GM23338 (cell line): Measurements from ENCODE around the gene C6orf136. TPM values are rescaled to one million over a fixed set of nuclear protein-coding genes. Genes with fewer than 3 reads are reported as not detected.
"Not testable (repeated sequence)": the region's sequence is repeated elsewhere in the genome, so short reads cannot be mapped to it uniquely, and the experiment has no call there.

Experiments used
- ATAC-seq: fragments of 200-7000 bp; cut with Tn5 transposase; 3 replicates; pipeline ENCODE4 v1.9.1; 2020
- DNase-seq: peaks from one replicate; pipeline ENCODE4 v3.0.0-alpha.2; 2015; ENCODE audit warnings: low spot score
- H2AFZ ChIP-seq: fragments of 200-600 bp; sonication (generic); 2 replicates; pipeline ENCODE4 v1.8.0; 2016; ENCODE audit warnings: antibody characterized with exemption, mild to moderate bottlenecking, moderate library complexity
- H3F3A ChIP-seq: fragments of 200-600 bp; sonication (generic); replicated peaks from 2 replicates; pipeline ENCODE4 v1.8.0; 2017; ENCODE audit warnings: antibody characterized with exemption, mixed run types, low read depth
- H3K27ac ChIP-seq: fragments of 200-600 bp; sonication (generic); 2 replicates; pipeline ENCODE4 v1.6.1; 2016; ENCODE audit warnings: low read depth
- H3K27me3 ChIP-seq: fragments of 200-600 bp; sonication (generic); 2 replicates; pipeline ENCODE4 v1.8.0; 2016; ENCODE audit warnings: mild to moderate bottlenecking, mixed run types, moderate library complexity; ENCODE audit not compliant: insufficient read depth
- H3K36me3 ChIP-seq: fragments of 200-600 bp; sonication (generic); 2 replicates; pipeline ENCODE4 v1.8.0; 2016; ENCODE audit warnings: mild to moderate bottlenecking; ENCODE audit not compliant: insufficient read depth
- H3K4me1 ChIP-seq: fragments of 200-600 bp; sonication (generic); 2 replicates; pipeline ENCODE4 v1.8.0; 2016; ENCODE audit warnings: mild to moderate bottlenecking, moderate library complexity; ENCODE audit not compliant: insufficient read depth
- H3K4me2 ChIP-seq: fragments of 200-600 bp; sonication (generic); 2 replicates; pipeline ENCODE4 v1.7.1; 2017; ENCODE audit warnings: mixed run types
- H3K4me3 ChIP-seq: fragments of 200-600 bp; sonication (generic); 2 replicates; pipeline ENCODE4 v1.6.1; 2016; ENCODE audit warnings: mixed run types
- H3K79me2 ChIP-seq: fragments of 200-600 bp; sonication (generic); replicated peaks from 2 replicates; pipeline ENCODE4 v1.8.0; 2017; ENCODE audit warnings: mild to moderate bottlenecking; ENCODE audit not compliant: insufficient read depth
- H3K9me2 ChIP-seq: fragments of 200-600 bp; sonication (generic); 2 replicates; pipeline ENCODE4 v1.8.0; 2017; ENCODE audit not compliant: insufficient read depth
- H4K20me1 ChIP-seq: fragments of 200-600 bp; sonication (generic); replicated peaks from 2 replicates; pipeline ENCODE4 v1.8.0; 2017; ENCODE audit warnings: mild to moderate bottlenecking; ENCODE audit not compliant: insufficient read depth
- H3K27ac Mint-ChIP-seq: 2 replicates; pipeline ENCODE4 v1.8.0; 2020; ENCODE audit warnings: inconsistent platforms, mild to moderate bottlenecking, moderate library complexity, mixed read lengths
- H3K27me3 Mint-ChIP-seq: 3 replicates; pipeline ENCODE4 v1.8.0; 2022; ENCODE audit warnings: low read depth, mild to moderate bottlenecking, moderate library complexity, mixed read lengths, inconsistent platforms; ENCODE audit not compliant: insufficient read depth, poor library complexity
- H3K36me3 Mint-ChIP-seq: 3 replicates; pipeline ENCODE4 v1.8.0; 2021; ENCODE audit warnings: low read depth, mild to moderate bottlenecking, inconsistent platforms, moderate library complexity, mixed read lengths
- H3K4me1 Mint-ChIP-seq: 3 replicates; pipeline ENCODE4 v1.8.0; 2020; ENCODE audit warnings: mild to moderate bottlenecking, inconsistent platforms, mixed read lengths
- H3K4me3 Mint-ChIP-seq: 3 replicates; pipeline ENCODE4 v1.8.0; 2021; ENCODE audit warnings: moderate library complexity, mild to moderate bottlenecking, inconsistent platforms, mixed read lengths
- H3K9me3 Mint-ChIP-seq: 3 replicates; pipeline ENCODE4 v1.8.0; 2020; ENCODE audit warnings: moderate library complexity, mild to moderate bottlenecking, inconsistent platforms, mixed read lengths
- CREB1 ChIP-seq: fragments of 250-450 bp; sonication (Bioruptor Pico); IDR thresholded peaks from 2 replicates; pipeline ENCODE4 v1.5.0; 2020; ENCODE audit warnings: low read depth, mild to moderate bottlenecking, moderate library complexity
- CTCF ChIP-seq, 2 experiments: fragments of 200-600 bp in 1 of 2; sonication (generic) in 1 of 2; conservative IDR thresholded peaks; 2 replicates each; pipeline versions ENCODE4 v1.5.1 to v1.6.1; 2016 to 2017; ENCODE audit warnings: antibody characterized with exemption in 2 of 2, low read depth in 2 of 2, mild to moderate bottlenecking in 2 of 2, moderate library complexity in 1 of 2
- EZH2 ChIP-seq: fragments of 200-600 bp; sonication (generic); IDR thresholded peaks from one replicate; pipeline ENCODE4 v1.8.0; 2017; ENCODE audit warnings: antibody characterized with exemption, mild to moderate bottlenecking, low read depth; ENCODE audit not compliant: unreplicated experiment
- JUNB ChIP-seq: IDR thresholded peaks from one replicate; pipeline ENCODE4 v1.6.1; 2016; ENCODE audit warnings: antibody characterized with exemption; ENCODE audit not compliant: unreplicated experiment
- NANOG ChIP-seq: IDR thresholded peaks from 2 replicates; pipeline ENCODE4 v1.6.1; 2016; ENCODE audit warnings: antibody characterized with exemption, borderline replicate concordance
- ZNF114 ChIP-seq: fragments of 250-450 bp; sonication (Bioruptor Pico); IDR thresholded peaks from 2 replicates; pipeline ENCODE4 v1.5.0; 2020; ENCODE audit warnings: mild to moderate bottlenecking, moderate library complexity
- ZNF331 ChIP-seq: fragments of 250-450 bp; sonication (Bioruptor Pico); IDR thresholded peaks from 2 replicates; pipeline ENCODE4 v1.5.0; 2020; ENCODE audit warnings: low read depth, mild to moderate bottlenecking, moderate library complexity
- polyA plus RNA-seq: library from polyadenylated mRNA; unstranded; fragments of >200 nt; fragmentation: Nextera tagmentation; extraction: Ambion mirVana; gene quantifications from 2 replicates; pipeline ENCODE4 v1.2.1, GENCODE V29; 2016
- total RNA-seq: library from RNA; depleted of rRNA; stranded (reverse); fragments of >200 nt; shearing (Covaris generic); gene quantifications from 2 replicates; pipeline ENCODE4 v1.2.3, GENCODE V29; 2014
- TF ChIP-seq, protein P1 (sequence below): fragments of 250-450 bp; sonication (Bioruptor Pico); IDR thresholded peaks from 2 replicates; pipeline ENCODE4 v1.5.0; 2020; ENCODE audit warnings: mild to moderate bottlenecking, moderate library complexity
- TF ChIP-seq, protein P2 (sequence below): IDR thresholded peaks from 2 replicates; pipeline ENCODE4 v1.6.1; 2016; ENCODE audit warnings: antibody characterized with exemption
- TF ChIP-seq, protein P3 (sequence below): IDR thresholded peaks from one replicate; pipeline ENCODE4 v1.6.1; 2018; ENCODE audit warnings: antibody characterized with exemption; ENCODE audit not compliant: unreplicated experiment

The C6orf136 gene
- total and polyA plus RNA-seq, 2 experiments from 2014 or later = 12.5 to 27.5 TPM

- no peak overlapping the region for H3K27ac Mint-ChIP-seq
- peaks cover 21% of the 10 kb centered on the region for H3K36me3 ChIP-seq
- no peaks in the 10 kb centered on the region for H3K79me2 ChIP-seq
- DNase-seq (no peak), ATAC-seq (no peak)
- H3K4me1 ChIP-seq = no peaks in the 10 kb centered on the region
- peaks cover 79% of the 10 kb centered on the region for H3K36me3 Mint-ChIP-seq
- H3K9me3 Mint-ChIP-seq = no peaks in the 10 kb centered on the region
- H3K4me3 ChIP-seq = no peak overlapping the region
- no peaks in the 10 kb centered on the region for H3K9me2 ChIP-seq
- H3K4me1 Mint-ChIP-seq = no peaks in the 10 kb centered on the region
- H3K4me3 Mint-ChIP-seq = no peak overlapping the region
- no peak overlapping the region for H3K4me2 ChIP-seq
- no peaks in the 10 kb centered on the region for H3K27me3 ChIP-seq
- H3F3A ChIP-seq = peaks cover 4% of the 10 kb centered on the region; the same call in 1 of the 2 replicates
- H3K27ac ChIP-seq = no peak overlapping the region
- peaks cover 8% of the 10 kb centered on the region; the same call in 1 of the 2 replicates for H4K20me1 ChIP-seq
- peaks cover 9% of the 10 kb centered on the region for H3K27me3 Mint-ChIP-seq
- TF ChIP-seq, protein P1, sequence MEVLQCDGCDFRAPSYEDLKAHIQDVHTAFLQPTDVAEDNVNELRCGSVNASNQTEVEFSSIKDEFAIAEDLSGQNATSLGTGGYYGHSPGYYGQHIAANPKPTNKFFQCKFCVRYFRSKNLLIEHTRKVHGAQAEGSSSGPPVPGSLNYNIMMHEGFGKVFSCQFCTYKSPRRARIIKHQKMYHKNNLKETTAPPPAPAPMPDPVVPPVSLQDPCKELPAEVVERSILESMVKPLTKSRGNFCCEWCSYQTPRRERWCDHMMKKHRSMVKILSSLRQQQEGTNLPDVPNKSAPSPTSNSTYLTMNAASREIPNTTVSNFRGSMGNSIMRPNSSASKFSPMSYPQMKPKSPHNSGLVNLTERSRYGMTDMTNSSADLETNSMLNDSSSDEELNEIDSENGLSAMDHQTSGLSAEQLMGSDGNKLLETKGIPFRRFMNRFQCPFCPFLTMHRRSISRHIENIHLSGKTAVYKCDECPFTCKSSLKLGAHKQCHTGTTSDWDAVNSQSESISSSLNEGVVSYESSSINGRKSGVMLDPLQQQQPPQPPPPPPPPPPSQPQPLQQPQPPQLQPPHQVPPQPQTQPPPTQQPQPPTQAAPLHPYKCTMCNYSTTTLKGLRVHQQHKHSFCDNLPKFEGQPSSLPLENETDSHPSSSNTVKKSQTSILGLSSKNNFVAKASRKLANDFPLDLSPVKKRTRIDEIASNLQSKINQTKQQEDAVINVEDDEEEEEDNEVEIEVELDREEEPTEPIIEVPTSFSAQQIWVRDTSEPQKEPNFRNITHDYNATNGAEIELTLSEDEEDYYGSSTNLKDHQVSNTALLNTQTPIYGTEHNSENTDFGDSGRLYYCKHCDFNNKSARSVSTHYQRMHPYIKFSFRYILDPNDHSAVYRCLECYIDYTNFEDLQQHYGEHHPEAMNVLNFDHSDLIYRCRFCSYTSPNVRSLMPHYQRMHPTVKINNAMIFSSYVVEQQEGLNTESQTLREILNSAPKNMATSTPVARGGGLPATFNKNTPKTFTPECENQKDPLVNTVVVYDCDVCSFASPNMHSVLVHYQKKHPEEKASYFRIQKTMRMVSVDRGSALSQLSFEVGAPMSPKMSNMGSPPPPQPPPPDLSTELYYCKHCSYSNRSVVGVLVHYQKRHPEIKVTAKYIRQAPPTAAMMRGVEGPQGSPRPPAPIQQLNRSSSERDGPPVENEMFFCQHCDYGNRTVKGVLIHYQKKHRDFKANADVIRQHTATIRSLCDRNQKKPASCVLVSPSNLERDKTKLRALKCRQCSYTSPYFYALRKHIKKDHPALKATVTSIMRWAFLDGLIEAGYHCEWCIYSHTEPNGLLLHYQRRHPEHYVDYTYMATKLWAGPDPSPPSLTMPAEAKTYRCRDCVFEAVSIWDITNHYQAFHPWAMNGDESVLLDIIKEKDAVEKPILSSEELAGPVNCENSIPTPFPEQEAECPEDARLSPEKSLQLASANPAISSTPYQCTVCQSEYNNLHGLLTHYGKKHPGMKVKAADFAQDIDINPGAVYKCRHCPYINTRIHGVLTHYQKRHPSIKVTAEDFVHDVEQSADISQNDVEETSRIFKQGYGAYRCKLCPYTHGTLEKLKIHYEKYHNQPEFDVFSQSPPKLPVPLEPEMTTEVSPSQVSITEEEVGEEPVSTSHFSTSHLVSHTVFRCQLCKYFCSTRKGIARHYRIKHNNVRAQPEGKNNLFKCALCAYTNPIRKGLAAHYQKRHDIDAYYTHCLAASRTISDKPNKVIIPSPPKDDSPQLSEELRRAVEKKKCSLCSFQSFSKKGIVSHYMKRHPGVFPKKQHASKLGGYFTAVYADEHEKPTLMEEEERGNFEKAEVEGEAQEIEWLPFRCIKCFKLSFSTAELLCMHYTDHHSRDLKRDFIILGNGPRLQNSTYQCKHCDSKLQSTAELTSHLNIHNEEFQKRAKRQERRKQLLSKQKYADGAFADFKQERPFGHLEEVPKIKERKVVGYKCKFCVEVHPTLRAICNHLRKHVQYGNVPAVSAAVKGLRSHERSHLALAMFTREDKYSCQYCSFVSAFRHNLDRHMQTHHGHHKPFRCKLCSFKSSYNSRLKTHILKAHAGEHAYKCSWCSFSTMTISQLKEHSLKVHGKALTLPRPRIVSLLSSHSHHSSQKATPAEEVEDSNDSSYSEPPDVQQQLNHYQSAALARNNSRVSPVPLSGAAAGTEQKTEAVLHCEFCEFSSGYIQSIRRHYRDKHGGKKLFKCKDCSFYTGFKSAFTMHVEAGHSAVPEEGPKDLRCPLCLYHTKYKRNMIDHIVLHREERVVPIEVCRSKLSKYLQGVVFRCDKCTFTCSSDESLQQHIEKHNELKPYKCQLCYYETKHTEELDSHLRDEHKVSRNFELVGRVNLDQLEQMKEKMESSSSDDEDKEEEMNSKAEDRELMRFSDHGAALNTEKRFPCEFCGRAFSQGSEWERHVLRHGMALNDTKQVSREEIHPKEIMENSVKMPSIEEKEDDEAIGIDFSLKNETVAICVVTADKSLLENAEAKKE = no peak
- TF ChIP-seq ZNF331 (CRISPR knock-in tag) (no peak), CTCF (conservative IDR thresholded peaks at IDR 0.05; ENCODE audit: low read depth in 2 of 2) (no peak), JUNB (no peak), ZNF114 (no peak), NANOG (no peak), EZH2 (no peak), CREB1 (CRISPR knock-in tag) (no peak)
- TF ChIP-seq, protein P2, sequence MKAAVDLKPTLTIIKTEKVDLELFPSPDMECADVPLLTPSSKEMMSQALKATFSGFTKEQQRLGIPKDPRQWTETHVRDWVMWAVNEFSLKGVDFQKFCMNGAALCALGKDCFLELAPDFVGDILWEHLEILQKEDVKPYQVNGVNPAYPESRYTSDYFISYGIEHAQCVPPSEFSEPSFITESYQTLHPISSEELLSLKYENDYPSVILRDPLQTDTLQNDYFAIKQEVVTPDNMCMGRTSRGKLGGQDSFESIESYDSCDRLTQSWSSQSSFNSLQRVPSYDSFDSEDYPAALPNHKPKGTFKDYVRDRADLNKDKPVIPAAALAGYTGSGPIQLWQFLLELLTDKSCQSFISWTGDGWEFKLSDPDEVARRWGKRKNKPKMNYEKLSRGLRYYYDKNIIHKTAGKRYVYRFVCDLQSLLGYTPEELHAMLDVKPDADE = no peak
- TF ChIP-seq, protein P3, sequence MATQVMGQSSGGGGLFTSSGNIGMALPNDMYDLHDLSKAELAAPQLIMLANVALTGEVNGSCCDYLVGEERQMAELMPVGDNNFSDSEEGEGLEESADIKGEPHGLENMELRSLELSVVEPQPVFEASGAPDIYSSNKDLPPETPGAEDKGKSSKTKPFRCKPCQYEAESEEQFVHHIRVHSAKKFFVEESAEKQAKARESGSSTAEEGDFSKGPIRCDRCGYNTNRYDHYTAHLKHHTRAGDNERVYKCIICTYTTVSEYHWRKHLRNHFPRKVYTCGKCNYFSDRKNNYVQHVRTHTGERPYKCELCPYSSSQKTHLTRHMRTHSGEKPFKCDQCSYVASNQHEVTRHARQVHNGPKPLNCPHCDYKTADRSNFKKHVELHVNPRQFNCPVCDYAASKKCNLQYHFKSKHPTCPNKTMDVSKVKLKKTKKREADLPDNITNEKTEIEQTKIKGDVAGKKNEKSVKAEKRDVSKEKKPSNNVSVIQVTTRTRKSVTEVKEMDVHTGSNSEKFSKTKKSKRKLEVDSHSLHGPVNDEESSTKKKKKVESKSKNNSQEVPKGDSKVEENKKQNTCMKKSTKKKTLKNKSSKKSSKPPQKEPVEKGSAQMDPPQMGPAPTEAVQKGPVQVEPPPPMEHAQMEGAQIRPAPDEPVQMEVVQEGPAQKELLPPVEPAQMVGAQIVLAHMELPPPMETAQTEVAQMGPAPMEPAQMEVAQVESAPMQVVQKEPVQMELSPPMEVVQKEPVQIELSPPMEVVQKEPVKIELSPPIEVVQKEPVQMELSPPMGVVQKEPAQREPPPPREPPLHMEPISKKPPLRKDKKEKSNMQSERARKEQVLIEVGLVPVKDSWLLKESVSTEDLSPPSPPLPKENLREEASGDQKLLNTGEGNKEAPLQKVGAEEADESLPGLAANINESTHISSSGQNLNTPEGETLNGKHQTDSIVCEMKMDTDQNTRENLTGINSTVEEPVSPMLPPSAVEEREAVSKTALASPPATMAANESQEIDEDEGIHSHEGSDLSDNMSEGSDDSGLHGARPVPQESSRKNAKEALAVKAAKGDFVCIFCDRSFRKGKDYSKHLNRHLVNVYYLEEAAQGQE = no peak
- no peak overlapping the region for H2AFZ ChIP-seq
Observed at GRCh38 chr6:30657454-30657853, 10.5 kb downstream of the C6orf136 start.

DNA sequence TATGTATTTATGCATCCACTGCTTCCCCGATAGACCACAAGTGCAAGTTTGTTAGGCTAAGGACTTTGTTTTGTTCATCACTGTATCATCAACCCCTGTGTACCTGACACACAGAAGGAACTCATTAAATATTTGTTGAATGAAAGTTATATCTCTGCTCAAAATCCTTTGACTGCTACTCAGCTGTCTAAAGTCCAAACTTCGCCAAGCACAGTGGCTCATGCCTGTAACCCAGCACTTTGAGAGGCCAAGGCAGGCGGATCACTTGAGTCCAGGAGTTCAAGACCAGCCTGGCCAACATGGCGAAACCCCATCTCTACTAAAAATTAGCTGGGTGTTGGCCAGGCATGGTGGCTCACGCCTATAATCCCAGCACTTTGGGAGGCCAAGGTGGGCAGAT lies 11.0 kb downstream of the C6orf136 start:
- H3K27ac ChIP-seq, H3K79me2 ChIP-seq, H3K9me2 ChIP-seq, H3K9me3 Mint-ChIP-seq, H3K27me3 Mint-ChIP-seq, H2AFZ ChIP-seq, H3K4me3 ChIP-seq, H3K27ac Mint-ChIP-seq, H3F3A ChIP-seq, H4K20me1 ChIP-seq, H3K4me1 Mint-ChIP-seq, ATAC-seq, H3K4me1 ChIP-seq, DNase-seq, H3K4me2 ChIP-seq, H3K4me3 Mint-ChIP-seq, H3K27me3 ChIP-seq: not testable (repeated sequence)
- H3K36me3 ChIP-seq = peaks cover 17% of the 10 kb centered on the region; the same call in 1 of the 2 replicates
- peaks cover 79% of the 10 kb centered on the region for H3K36me3 Mint-ChIP-seq
